Neuronal stem cell (in vitro differentiated cells): Measurements from ENCODE around the gene TEDC2.

Experiments
- DNase-seq: peaks from one replicate; pipeline ENCODE4 v3.0.0-alpha.2; 2013; ENCODE audit warnings: low spot score
- H2AFZ ChIP-seq: one replicate; pipeline ENCODE4 v1.6.1; 2013; ENCODE audit warnings: mild to moderate bottlenecking, low read length, inconsistent platforms
- H2AK5ac ChIP-seq: 2 replicates; pipeline ENCODE4 v1.6.1; 2013; ENCODE audit warnings: low read depth, mild to moderate bottlenecking, inconsistent platforms, low read length, moderate library complexity, mixed read lengths
- H2BK120ac ChIP-seq: 2 replicates; pipeline ENCODE4 v1.6.1; 2013; ENCODE audit warnings: low read depth, mild to moderate bottlenecking, inconsistent platforms, low read length, moderate library complexity, mixed read lengths
- H2BK12ac ChIP-seq: one replicate; pipeline ENCODE4 v1.6.1; 2013; ENCODE audit warnings: low read length, inconsistent platforms
- H2BK15ac ChIP-seq: 2 replicates; pipeline ENCODE4 v1.6.1; 2013; ENCODE audit warnings: mild to moderate bottlenecking, low read length, inconsistent platforms, mixed read lengths
- H2BK5ac ChIP-seq: one replicate; pipeline ENCODE4 v1.6.1; 2013; ENCODE audit warnings: inconsistent platforms, mild to moderate bottlenecking, low read length, moderate library complexity
- H3K14ac ChIP-seq: one replicate; pipeline ENCODE4 v1.6.1; 2013; ENCODE audit warnings: low read length, inconsistent platforms
- H3K18ac ChIP-seq: 2 replicates; pipeline ENCODE4 v1.6.1; 2013; ENCODE audit warnings: low read length, inconsistent platforms
- H3K23ac ChIP-seq: 2 replicates; pipeline ENCODE4 v1.6.1; 2013; ENCODE audit warnings: low read depth, mild to moderate bottlenecking, mixed read lengths, low read length, inconsistent platforms; ENCODE audit not compliant: poor library complexity
- H3K27ac ChIP-seq: replicated peaks from 3 replicates; pipeline ENCODE4 v1.5.1; 2013; ENCODE audit warnings: low read length, inconsistent platforms
- H3K27me3 ChIP-seq, 3 experiments: 2 replicates each; pipeline ENCODE4 v1.6.1; 2013; ENCODE audit warnings: low read length in 3 of 3, mild to moderate bottlenecking in 2 of 3, inconsistent platforms in 1 of 3, low read depth in 1 of 3, mixed read lengths in 1 of 3, moderate library complexity in 1 of 3; ENCODE audit not compliant: control insufficient read depth in 3 of 3, insufficient read depth in 3 of 3
- H3K36me3 ChIP-seq, 2 donors: replicated peaks in 1 of 2; 2 replicates each; pipeline ENCODE4 v1.6.1; 2013; ENCODE audit warnings: low read length in 2 of 2; ENCODE audit not compliant: control insufficient read depth in 2 of 2, insufficient read depth in 2 of 2
- H3K4ac ChIP-seq: 2 replicates; pipeline ENCODE4 v1.6.1; 2013; ENCODE audit warnings: inconsistent platforms, mild to moderate bottlenecking, low read length, moderate library complexity
- H3K4me1 ChIP-seq, 2 donors: 1 replicate in 1 of 2; 2 replicates in 1 of 2; pipeline ENCODE4 v1.6.1; 2013; ENCODE audit warnings: low read length in 2 of 2, low read depth in 1 of 2; ENCODE audit not compliant: control insufficient read depth in 2 of 2, insufficient read depth in 1 of 2
- H3K4me2 ChIP-seq: one replicate; pipeline ENCODE4 v1.6.1; 2013; ENCODE audit warnings: mild to moderate bottlenecking, low read length, inconsistent platforms; ENCODE audit not compliant: insufficient read depth, poor library complexity, severe bottlenecking
- H3K4me3 ChIP-seq, 2 donors: 2 replicates each; pipeline ENCODE4 v1.5.1; 2013; ENCODE audit warnings: low read length in 2 of 2, mild to moderate bottlenecking in 2 of 2, inconsistent platforms in 1 of 2, moderate library complexity in 1 of 2
- H3K79me1 ChIP-seq: one replicate; pipeline ENCODE4 v1.6.1; 2013; ENCODE audit warnings: low read depth, mild to moderate bottlenecking, inconsistent platforms, low read length, moderate library complexity
- H3K9ac ChIP-seq: one replicate; pipeline ENCODE4 v1.6.1; 2013; ENCODE audit warnings: mild to moderate bottlenecking, low read depth, low read length, inconsistent platforms; ENCODE audit not compliant: poor library complexity
- H3K9me3 ChIP-seq, 2 donors: replicated peaks in 1 of 2; 2 replicates each; pipeline versions ENCODE3 to v1.6.1; 2013; ENCODE audit warnings: low read length in 2 of 2, mild to moderate bottlenecking in 2 of 2, inconsistent platforms in 1 of 2, low read depth in 1 of 2, mixed read lengths in 1 of 2, moderate library complexity in 1 of 2; ENCODE audit not compliant: control insufficient read depth in 2 of 2, insufficient read depth in 1 of 2
- H4K8ac ChIP-seq: one replicate; pipeline ENCODE4 v1.6.1; 2013; ENCODE audit warnings: low read depth, mild to moderate bottlenecking, inconsistent platforms, low read length, moderate library complexity
- H4K91ac ChIP-seq: one replicate; pipeline ENCODE4 v1.6.1; 2013; ENCODE audit warnings: low read length, low read depth, mild to moderate bottlenecking, inconsistent platforms; ENCODE audit not compliant: poor library complexity
- WGBS, 2 donors: extraction: QIAGEN DNeasy Blood & Tissue Kit; methylation state at CpG; one replicate each; pipeline ENCODE4 v1.1.7; 2013; ENCODE audit warnings: missing lambda C conversion rate in 2 of 2, mixed read lengths in 1 of 2; ENCODE audit not compliant: insufficient read length in 2 of 2, insufficient replicate concordance in 1 of 2; ENCODE audit errors: extremely low coverage in 2 of 2; 5-methylcytosine and 5-hydroxymethylcytosine counted together

The TEDC2 gene

DNA sequence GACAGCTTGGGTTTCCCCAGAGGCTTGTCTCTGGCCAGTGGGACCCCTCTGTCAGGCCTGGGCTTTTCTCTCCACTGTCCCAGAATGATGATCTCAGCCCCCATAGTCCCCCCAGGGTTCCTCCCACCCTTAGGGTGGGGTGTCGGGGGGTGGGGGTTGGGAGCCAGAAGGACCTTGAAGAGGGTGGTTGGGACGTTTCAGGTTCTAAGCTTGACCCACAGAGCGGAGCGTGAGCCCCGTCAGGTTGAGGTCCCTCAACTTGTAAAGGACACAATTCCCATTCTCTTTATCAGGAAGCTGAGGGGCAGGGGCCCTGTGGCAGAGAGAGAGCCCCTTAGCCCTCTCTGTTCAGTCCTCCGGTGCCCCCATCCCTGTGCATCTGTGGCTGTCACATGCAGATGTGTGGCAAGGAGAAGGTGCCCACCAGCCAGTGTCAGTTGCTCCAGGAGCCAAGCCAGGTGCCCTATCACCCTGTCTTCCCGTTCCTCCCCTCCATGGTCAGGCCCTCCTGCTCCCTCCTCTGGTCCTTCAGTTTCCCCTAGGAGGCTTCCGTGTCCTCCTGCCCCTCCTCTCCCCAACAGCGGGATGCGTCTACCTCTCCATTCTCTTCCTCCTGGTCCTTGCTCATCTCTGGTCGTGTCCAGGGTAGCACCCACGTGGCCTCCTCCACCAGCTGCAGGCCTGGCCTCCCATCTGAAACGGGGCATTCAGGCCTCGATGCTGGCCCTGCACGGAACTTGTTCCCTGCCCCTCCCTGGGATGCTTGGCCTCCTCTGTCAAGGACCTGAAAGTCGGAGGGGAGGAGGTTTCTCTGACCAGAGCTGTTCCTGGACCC lies 9.7 kb downstream of the TEDC2 start:
- peaks cover 10% of the 10 kb centered on the region for H3K79me1 ChIP-seq
- peak overlapping the region; percentile 99 for H4K8ac ChIP-seq
- H3K14ac ChIP-seq = peak overlapping the region; percentile 75
- H2BK12ac ChIP-seq = peak overlapping the region; percentile 98
- peak overlapping the region; percentile 95 for H2BK120ac ChIP-seq
- peak overlapping the region; percentile 88 for H2BK15ac ChIP-seq
- peak overlapping the region; percentile 97 for H3K23ac ChIP-seq
- H3K4me2 ChIP-seq = peak overlapping the region; percentile 31
- no peak overlapping the region for H3K4me3 ChIP-seq
- H4K91ac ChIP-seq = peak overlapping the region; percentile 9
- peaks cover 0 to 14% (median 0%) of the 10 kb centered on the region in 3 experiments for H3K27me3 ChIP-seq
- H3K4ac ChIP-seq = peak overlapping the region; percentile 98
- H2AFZ ChIP-seq = peak overlapping the region; percentile 70
- no peaks in the 10 kb centered on the region for H3K9me3 ChIP-seq
- H3K4me1 ChIP-seq = peaks cover 32 to 41% of the 10 kb centered on the region in 2 donors
- peak overlapping the region; percentile 95 for H2BK5ac ChIP-seq
- no peak for DNase-seq
- peak overlapping the region; percentile 94 for H3K18ac ChIP-seq
- peak overlapping the region; percentile 78 for H3K9ac ChIP-seq
- H3K36me3 ChIP-seq = peaks cover 2 to 3% of the 10 kb centered on the region in 2 donors
- no CpG with 5 or more reads among the region's 16 CpGs for WGBS, 2 donors
- H2AK5ac ChIP-seq = peak overlapping the region; percentile 100
- no peak overlapping the region for H3K27ac ChIP-seq

- DNase-seq = no peak
- Histone ChIP-seq H3K14ac (peak overlapping the region; percentile 9), H2BK120ac (peak overlapping the region; percentile 95), H2AK5ac (peak overlapping the region; percentile 100), H3K36me3 (peaks cover 2 to 3% of the 10 kb centered on the region in 2 donors), H2BK5ac (peak overlapping the region; percentile 95), H3K27ac (no peak overlapping the region), H2AFZ (peak overlapping the region; percentile 90), H2BK15ac (peak overlapping the region; percentile 88), H3K4me1 (peaks cover 32 to 41% of the 10 kb centered on the region in 2 donors), H3K23ac (peak overlapping the region; percentile 97), H3K4ac (peak overlapping the region; percentile 98), H3K9me3 (no peaks in the 10 kb centered on the region), H3K4me3 (no peak overlapping the region), H2BK12ac (peak overlapping the region; percentile 98), H4K8ac (no peak overlapping the region), H3K27me3 (peaks cover 0 to 14% (median 0%) of the 10 kb centered on the region in 3 experiments), H4K91ac (no peak overlapping the region), H3K18ac (peak overlapping the region; percentile 94), H3K79me1 (peaks cover 11% of the 10 kb centered on the region), H3K9ac (peak overlapping the region; percentile 53), H3K4me2 (no peak overlapping the region)
- WGBS, 2 donors = no CpG with 5 or more reads among the region's 7 CpGs
Measured at GRCh38 chr16:2470234-2470601, 10.3 kb downstream of the TEDC2 start.

- Histone ChIP-seq H3K79me1 (peaks cover 11% of the 10 kb centered on the region), H2AK5ac (peak overlapping the region; percentile 100), H2BK120ac (peak overlapping the region; percentile 95), H3K4me2 (peak overlapping the region; percentile 49), H3K9ac (peak overlapping the region; percentile 53), H3K27ac (no peak overlapping the region), H2BK5ac (peak overlapping the region; percentile 95), H4K91ac (no peak overlapping the region), H3K23ac (peak overlapping the region; percentile 3), H4K8ac (peak overlapping the region; percentile 7), H3K9me3 (no peaks in the 10 kb centered on the region), H3K18ac (peak overlapping the region; percentile 95), H3K14ac (peak overlapping the region; percentile 5), H2BK15ac (peak overlapping the region; percentile 88), H3K4me3 (peak overlapping the region in 1 of 2 donors; percentile 45), H2BK12ac (peak overlapping the region; percentile 98), H2AFZ (peak overlapping the region; percentile 90), H3K4me1 (peaks cover 32 to 41% of the 10 kb centered on the region in 2 donors), H3K4ac (peak overlapping the region; percentile 38), H3K36me3 (peaks cover 0 to under 1% of the 10 kb centered on the region in 2 donors), H3K27me3 (peaks cover 0 to 14% (median 0%) of the 10 kb centered on the region in 3 experiments)
- DNase-seq = no peak
- no CpG with 5 or more reads among the region's 9 CpGs for WGBS, 2 donors
Measured at GRCh38 chr16:2470603-2471015, 10.7 kb downstream of the TEDC2 start.

GRCh38 chr16:2471016-2471652 lies 11.2 kb downstream of the TEDC2 start, which contains the start of gene NTN3:
Gene NTN3 (plus strand): TSS chr16:2471297. CDS start chr16:2471702, 405 bp downstream.
- Histone ChIP-seq H3K4me2 (peak within 1 kb of the TSS; percentile 62), H2BK5ac (peak within 1 kb of the TSS; percentile 95), H2AFZ (peak within 1 kb of the TSS; percentile 90), H3K27ac (peak within 1 kb of the TSS; percentile 35), H3K79me1 (peaks cover 11% of the 10 kb centered on the region), H2AK5ac (peak within 1 kb of the TSS; percentile 100), H4K91ac (no peak within 1 kb of the TSS), H3K9ac (peak within 1 kb of the TSS; percentile 84), H3K9me3 (no peaks in the 10 kb centered on the region), H3K18ac (peak within 1 kb of the TSS; percentile 98), H2BK15ac (peak within 1 kb of the TSS; percentile 88), H2BK12ac (peak within 1 kb of the TSS; percentile 98), H4K8ac (peak within 1 kb of the TSS; percentile 7), H3K4me3 (peak within 1 kb of the TSS; percentile 45 to 70), H3K4ac (peak within 1 kb of the TSS; percentile 98), H3K23ac (peak within 1 kb of the TSS; percentile 98), H3K14ac (peak within 1 kb of the TSS; percentile 9), H3K27me3 (peaks cover 0 to 19% (median 0%) of the 10 kb centered on the region in 3 experiments), H2BK120ac (peak within 1 kb of the TSS; percentile 96), H3K36me3 (no peaks in the 10 kb centered on the region), H3K4me1 (peaks cover 35 to 43% of the 10 kb centered on the region in 2 donors)
- WGBS, 2 donors = no CpG with 5 or more reads among the region's 59 CpGs
- DNase-seq = peak; percentile 79
